GM19351 (cell line): ENCODE results near the gene AIF1.
A peak's percentile ranks its signal among the peaks of the same experiment; 100 is the strongest.

Source experiments
- ATAC-seq: cut with Tn5 transposase; IDR thresholded peaks from one replicate; pipeline ENCODE4 v1.9.1; 2021; ENCODE audit warnings: mild to moderate bottlenecking, moderate library complexity; ENCODE audit not compliant: unreplicated experiment

AIF1 gene

GRCh38 chr6:31619805-31620585 is 5.0 kb downstream of the AIF1 start:
- peak; percentile 82 for ATAC-seq

DNA sequence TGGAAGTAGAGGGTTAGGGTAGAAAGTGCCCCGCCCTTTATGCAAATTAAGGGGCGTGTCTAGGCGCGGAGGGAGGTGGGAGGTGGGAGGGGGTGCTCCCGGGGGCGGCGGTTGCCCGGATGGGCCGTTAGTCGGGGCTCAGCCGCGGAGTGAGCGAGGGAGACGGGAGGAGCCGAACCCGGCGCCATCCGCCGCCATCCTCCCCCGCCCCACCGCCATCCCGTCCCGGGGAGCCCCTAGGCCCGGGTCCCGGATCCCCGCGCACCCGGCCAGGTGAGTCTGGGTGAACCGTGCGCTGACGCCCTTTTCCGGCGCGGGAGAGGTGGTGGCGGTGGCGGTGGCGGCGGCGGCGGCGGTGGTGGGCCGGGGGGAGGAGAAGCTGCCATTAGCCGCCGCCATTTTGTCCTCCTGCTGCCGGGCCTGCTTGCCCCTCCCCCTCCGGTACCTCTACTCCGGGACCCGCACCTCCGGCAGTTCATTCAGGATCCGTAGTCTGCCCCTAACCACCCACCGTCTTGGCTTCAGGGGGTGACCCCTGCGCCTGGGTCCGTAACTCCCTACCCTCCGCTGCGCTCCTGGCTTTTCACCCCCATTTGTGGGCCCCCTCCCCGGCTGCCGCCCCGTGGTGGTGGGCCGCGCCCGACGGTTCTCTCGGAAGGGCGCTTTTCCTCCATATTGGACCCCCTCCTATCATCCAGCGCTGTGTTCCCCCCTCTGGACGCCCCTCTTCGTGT is 5.7 kb downstream of the AIF1 start, which contains the start of gene PRRC2A:
Gene PRRC2A (plus strand): TSS at position 130 of the 734 bp plus-strand sequence. CDS start 2,075 bp downstream, outside the sequence.
- peak; percentile 19 for ATAC-seq

GRCh38 chr6:31621320-31621939 is 6.4 kb downstream of the AIF1 start:
- ATAC-seq = no peak

GRCh38 chr6:31621991-31622390 is 7.0 kb downstream of the AIF1 start:
- no peak for ATAC-seq

GRCh38 chr6:31622684-31623091 is 7.7 kb downstream of the AIF1 start:
- ATAC-seq = no peak

DNA sequence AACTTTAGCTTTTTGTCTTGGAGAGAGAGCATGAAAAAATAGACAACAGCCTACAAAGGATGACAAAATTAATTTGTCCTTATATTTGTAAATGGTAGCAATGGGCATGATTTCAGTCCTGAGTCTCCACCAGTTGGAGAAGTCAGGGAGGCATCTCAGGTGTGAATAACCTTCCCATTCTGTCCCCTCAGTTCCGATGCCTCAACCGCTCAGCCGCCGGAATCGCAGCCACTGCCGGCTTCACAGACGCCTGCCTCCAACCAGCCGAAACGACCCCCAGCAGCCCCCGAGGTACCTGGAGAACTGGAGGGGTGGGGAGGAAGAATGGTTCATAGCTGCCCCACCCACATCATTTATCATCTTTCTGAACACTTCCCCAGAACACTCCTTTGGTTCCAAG is 9.0 kb downstream of the AIF1 start:
- ATAC-seq = no peak

GRCh38 chr6:31626952-31627351 is 11.9 kb downstream of the AIF1 start:
- ATAC-seq = no peak

- no peak for ATAC-seq
These were observed 12.8 kb downstream of the AIF1 start for GRCh38 chr6:31627690-31628287.

- no peak for ATAC-seq
These were observed 14.0 kb downstream of the AIF1 start for GRCh38 chr6:31629014-31629413.

GRCh38 chr6:31630177-31630934 is 15.3 kb downstream of the AIF1 start:
- ATAC-seq = no peak

GRCh38 chr6:31631209-31631608 is 16.2 kb downstream of the AIF1 start:
- ATAC-seq = no peak

- ATAC-seq = no peak
These were observed 16.7 kb downstream of the AIF1 start for GRCh38 chr6:31631681-31632278.

DNA sequence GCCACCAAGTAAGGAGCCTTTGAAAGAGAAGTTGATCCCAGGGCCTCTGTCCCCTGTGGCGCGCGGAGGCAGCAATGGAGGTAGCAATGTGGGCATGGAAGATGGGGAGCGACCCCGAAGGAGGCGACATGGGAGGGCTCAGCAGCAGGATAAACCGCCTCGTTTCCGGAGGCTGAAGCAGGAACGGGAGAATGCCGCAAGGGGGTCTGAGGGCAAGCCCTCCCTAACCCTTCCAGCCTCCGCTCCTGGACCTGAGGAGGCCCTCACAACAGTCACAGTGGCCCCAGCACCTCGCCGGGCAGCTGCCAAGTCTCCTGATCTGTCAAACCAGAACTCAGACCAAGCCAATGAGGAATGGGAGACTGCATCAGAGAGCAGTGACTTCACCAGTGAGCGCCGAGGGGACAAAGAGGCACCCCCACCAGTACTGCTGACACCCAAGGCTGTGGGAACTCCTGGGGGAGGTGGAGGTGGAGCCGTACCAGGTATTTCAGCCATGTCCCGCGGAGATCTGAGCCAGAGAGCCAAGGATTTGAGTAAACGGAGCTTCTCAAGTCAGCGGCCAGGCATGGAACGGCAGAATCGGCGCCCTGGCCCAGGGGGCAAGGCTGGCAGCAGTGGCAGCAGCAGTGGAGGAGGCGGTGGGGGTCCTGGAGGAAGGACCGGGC is 17.4 kb downstream of the AIF1 start:
- no peak for ATAC-seq

GRCh38 chr6:31633447-31633846 is 18.4 kb downstream of the AIF1 start:
- ATAC-seq = no peak

GRCh38 chr6:31634131-31634530 is 19.1 kb downstream of the AIF1 start:
- ATAC-seq = no peak

DNA sequence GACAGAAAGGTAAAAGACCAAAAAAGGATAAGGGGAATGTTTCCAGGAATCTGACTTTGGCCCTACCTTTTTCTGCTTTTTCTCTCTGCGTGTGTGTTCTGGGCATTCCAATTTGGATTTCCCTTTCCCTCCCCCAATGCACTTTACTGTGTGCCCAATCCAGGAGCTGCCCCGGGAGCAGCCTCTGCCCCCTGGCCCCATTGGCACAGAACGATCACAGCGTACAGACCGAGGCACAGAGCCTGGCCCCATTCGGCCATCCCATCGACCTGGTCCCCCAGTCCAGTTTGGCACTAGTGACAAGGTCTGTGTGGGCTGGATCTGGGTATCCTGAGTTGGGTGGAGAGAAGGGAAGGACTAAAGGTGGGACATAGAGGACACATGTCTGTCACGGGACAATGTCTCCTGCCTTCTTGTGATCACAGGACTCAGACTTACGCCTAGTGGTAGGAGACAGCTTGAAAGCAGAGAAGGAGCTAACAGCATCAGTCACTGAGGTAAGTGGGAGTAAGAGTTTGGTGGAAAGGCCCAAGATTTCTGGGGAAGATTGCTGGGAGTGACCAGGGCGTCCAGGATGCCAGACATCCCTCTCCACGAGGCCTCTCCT is 20.0 kb downstream of the AIF1 start:
- no peak for ATAC-seq

GRCh38 chr6:31636698-31637596 is 21.9 kb downstream of the AIF1 start:
- ATAC-seq = no peak

GRCh38 chr6:31639043-31639442 is 24.0 kb downstream of the AIF1 start:
- ATAC-seq = no peak
